Immature natural killer cell (primary cell): ENCODE data around the gene TENT4A. TPM values are rescaled to one million over a fixed set of nuclear protein-coding genes. Genes with fewer than 3 reads are reported as not detected.

Source experiments
- DNase-seq, 3 donors: peaks; one replicate each; pipeline ENCODE4 v3.0.0; 2022; ENCODE audit warnings: mixed read lengths in 1 of 3
- H3K27ac Mint-ChIP-seq, 6 donors: one replicate each; pipeline ENCODE4 v1.8.0; 2020; ENCODE audit warnings: mixed read lengths in 6 of 6, mild to moderate bottlenecking in 5 of 6, inconsistent platforms in 4 of 6, moderate library complexity in 3 of 6
- H3K27me3 Mint-ChIP-seq, 3 donors: one replicate each; pipeline ENCODE4 v1.8.0; 2020 to 2021; ENCODE audit warnings: low read depth in 3 of 3, mild to moderate bottlenecking in 3 of 3, mixed read lengths in 3 of 3, moderate library complexity in 3 of 3, inconsistent platforms in 1 of 3
- H3K36me3 Mint-ChIP-seq, 3 donors: one replicate each; pipeline ENCODE4 v1.8.0; 2020; ENCODE audit warnings: mixed read lengths in 3 of 3, inconsistent platforms in 2 of 3, mild to moderate bottlenecking in 2 of 3
- H3K4me1 Mint-ChIP-seq, 2 donors: one replicate each; pipeline ENCODE4 v1.8.0; 2020; ENCODE audit warnings: inconsistent platforms in 2 of 2, mild to moderate bottlenecking in 2 of 2, mixed read lengths in 2 of 2, moderate library complexity in 1 of 2
- H3K4me3 Mint-ChIP-seq, 5 donors: one replicate each; pipeline ENCODE4 v1.8.0; 2020; ENCODE audit warnings: mild to moderate bottlenecking in 5 of 5, mixed read lengths in 5 of 5, inconsistent platforms in 3 of 5, moderate library complexity in 3 of 5
- H3K9me3 Mint-ChIP-seq, 6 donors: one replicate each; pipeline ENCODE4 v1.8.0; 2020; ENCODE audit warnings: mild to moderate bottlenecking in 6 of 6, mixed read lengths in 6 of 6, inconsistent platforms in 4 of 6, moderate library complexity in 3 of 6
- polyA plus RNA-seq, 3 donors: library from polyadenylated mRNA; unstranded; fragments of 300-500 nt; fragmentation: Illumina TruSeq; gene quantifications; one replicate each; pipeline ENCODE4 v1.2.3, GENCODE V29; 2021

Gene TENT4A
- polyA plus RNA-seq, 3 donors from 2014 or later = 0.05 to 1.6 (median 0.84) TPM

- Mint-ChIP-seq H3K4me1 (peaks cover 57 to 72% of the 10 kb centered on the region in 2 donors), H3K9me3 (no peaks in the 10 kb centered on the region), H3K27ac (peak overlapping the region; percentile 26 to 75 (median 60)), H3K36me3 (no peaks in the 10 kb centered on the region), H3K4me3 (peak overlapping the region; percentile 85 to 87 (median 85)), H3K27me3 (peaks cover 4 to 27% (median 19%) of the 10 kb centered on the region in 3 donors)
- no peak for DNase-seq
Measured at GRCh38 chr5:6715758-6716628, 2.8 kb downstream of the TENT4A start.

GRCh38 chr5:6716629-6717149 is 3.5 kb downstream of the TENT4A start:
- Mint-ChIP-seq H3K36me3 (no peaks in the 10 kb centered on the region), H3K4me3 (peak overlapping the region; percentile 85 to 87 (median 85)), H3K27me3 (peaks cover 4 to 23% (median 19%) of the 10 kb centered on the region in 3 donors), H3K9me3 (no peaks in the 10 kb centered on the region), H3K4me1 (peaks cover 59 to 76% of the 10 kb centered on the region in 2 donors), H3K27ac (peak overlapping the region in 3 of 6 donors; percentile 57 to 75 (median 73))
- DNase-seq = no peak

DNA sequence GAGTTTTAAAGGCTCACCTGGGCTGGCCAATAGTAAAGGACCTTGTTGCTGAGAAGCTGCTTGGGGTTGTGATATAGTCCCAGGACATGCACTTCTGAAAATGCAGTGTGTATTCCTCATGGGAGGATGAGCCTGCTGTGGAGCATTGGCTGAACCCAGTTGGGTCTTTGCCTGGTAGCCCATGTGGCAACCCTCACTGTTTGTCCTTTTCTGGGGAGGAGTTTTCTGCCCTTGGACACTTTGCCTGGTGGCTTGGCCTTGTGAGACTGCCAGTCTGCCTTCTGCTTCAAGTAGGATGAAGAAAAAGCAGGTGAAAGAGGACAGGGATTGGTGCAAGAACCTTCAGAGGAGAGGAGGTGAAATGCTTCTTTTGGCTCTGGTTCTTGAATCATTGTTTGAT is 4.0 kb downstream of the TENT4A start:
- Mint-ChIP-seq H3K4me3 (no peak overlapping the region), H3K27ac (peak overlapping the region in 2 of 6 donors; percentile 6 to 20), H3K4me1 (peaks cover 59 to 76% of the 10 kb centered on the region in 2 donors), H3K36me3 (no peaks in the 10 kb centered on the region), H3K27me3 (peaks cover 6 to 17% (median 13%) of the 10 kb centered on the region in 3 donors), H3K9me3 (no peaks in the 10 kb centered on the region)
- DNase-seq = no peak

GRCh38 chr5:6717687-6718086 is 4.5 kb downstream of the TENT4A start:
- H3K4me1 Mint-ChIP-seq = peaks cover 62 to 80% of the 10 kb centered on the region in 2 donors
- H3K4me3 Mint-ChIP-seq = no peak overlapping the region
- peaks cover 6 to 13% (median 11%) of the 10 kb centered on the region in 3 donors for H3K27me3 Mint-ChIP-seq
- DNase-seq = no peak
- H3K9me3 Mint-ChIP-seq = no peaks in the 10 kb centered on the region
- peak overlapping the region in 1 of 6 donors; percentile 67 for H3K27ac Mint-ChIP-seq
- H3K36me3 Mint-ChIP-seq = no peaks in the 10 kb centered on the region

GRCh38 chr5:6718161-6718681 is 5.0 kb downstream of the TENT4A start:
- Mint-ChIP-seq H3K27me3 (peaks cover 3 to 10% (median 9%) of the 10 kb centered on the region in 3 donors), H3K36me3 (no peaks in the 10 kb centered on the region), H3K4me3 (no peak overlapping the region), H3K4me1 (peaks cover 66 to 86% of the 10 kb centered on the region in 2 donors), H3K27ac (peak overlapping the region in 2 of 6 donors; percentile 12 to 19), H3K9me3 (no peaks in the 10 kb centered on the region)
- no peak for DNase-seq

- Mint-ChIP-seq H3K27me3 (peaks cover 3 to 11% (median 9%) of the 10 kb centered on the region in 3 donors), H3K4me1 (peaks cover 71 to 90% of the 10 kb centered on the region in 2 donors), H3K36me3 (peaks cover 0 to 4% (median 0%) of the 10 kb centered on the region in 3 donors), H3K27ac (peak overlapping the region in 1 of 6 donors; percentile 4), H3K9me3 (no peaks in the 10 kb centered on the region), H3K4me3 (peak overlapping the region in 1 of 5 donors; percentile 7)
- no peak for DNase-seq
Measured at GRCh38 chr5:6718718-6719117, 5.5 kb downstream of the TENT4A start.

DNA sequence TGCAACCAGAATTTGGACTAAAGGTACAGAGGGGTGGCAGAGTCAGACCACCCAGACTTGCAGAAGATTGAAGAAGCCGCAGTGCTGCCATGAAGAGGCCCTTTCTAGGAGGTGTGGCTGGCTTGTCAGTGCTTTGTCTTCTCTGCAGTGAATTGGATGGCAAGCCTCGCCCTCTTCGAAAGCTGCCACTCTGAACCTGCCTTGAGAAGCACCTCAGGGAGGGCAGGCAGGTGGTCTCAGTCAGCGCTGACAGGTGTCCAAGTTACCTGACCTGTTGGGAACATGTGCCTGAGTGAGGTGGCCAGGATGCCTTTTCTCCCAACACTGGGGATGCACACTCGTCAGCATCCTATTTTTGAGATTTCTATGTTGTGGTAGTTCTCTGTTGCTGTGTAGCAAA is 6.2 kb downstream of the TENT4A start:
- Mint-ChIP-seq H3K4me3 (no peak overlapping the region), H3K9me3 (no peaks in the 10 kb centered on the region), H3K27me3 (peaks cover 3 to 11% (median 9%) of the 10 kb centered on the region in 3 donors), H3K36me3 (peaks cover 0 to 4% (median 0%) of the 10 kb centered on the region in 3 donors), H3K27ac (peak overlapping the region in 4 of 6 donors; percentile 2 to 65 (median 24)), H3K4me1 (peaks cover 78 to 97% of the 10 kb centered on the region in 2 donors)
- no peak for DNase-seq

- H3K9me3 Mint-ChIP-seq = no peaks in the 10 kb centered on the region
- peaks cover 75 to 97% of the 10 kb centered on the region in 2 donors for H3K4me1 Mint-ChIP-seq
- DNase-seq = no peak
- H3K36me3 Mint-ChIP-seq = peaks cover 0 to 4% (median 0%) of the 10 kb centered on the region in 3 donors
- H3K27ac Mint-ChIP-seq = peak overlapping the region in 3 of 6 donors; percentile 37 to 65 (median 45)
- H3K27me3 Mint-ChIP-seq = peaks cover 4 to 8% (median 5%) of the 10 kb centered on the region in 3 donors
- H3K4me3 Mint-ChIP-seq = no peak overlapping the region
Measured at GRCh38 chr5:6719896-6720560, 6.8 kb downstream of the TENT4A start.

- peaks cover 0 to 4% (median 0%) of the 10 kb centered on the region in 3 donors for H3K36me3 Mint-ChIP-seq
- peaks cover 72 to 95% of the 10 kb centered on the region in 2 donors for H3K4me1 Mint-ChIP-seq
- H3K27me3 Mint-ChIP-seq = peaks cover 2 to 8% (median 5%) of the 10 kb centered on the region in 3 donors
- no peak overlapping the region for H3K4me3 Mint-ChIP-seq
- DNase-seq = no peak
- H3K27ac Mint-ChIP-seq = peak overlapping the region in 1 of 6 donors; percentile 45
- no peaks in the 10 kb centered on the region for H3K9me3 Mint-ChIP-seq
Measured at GRCh38 chr5:6720561-6720921, 7.3 kb downstream of the TENT4A start.

- Mint-ChIP-seq H3K36me3 (peaks cover 0 to 4% (median 0%) of the 10 kb centered on the region in 3 donors), H3K4me1 (peaks cover 68 to 93% of the 10 kb centered on the region in 2 donors), H3K27ac (peak overlapping the region; percentile 54 to 88 (median 84)), H3K27me3 (peaks cover 2 to 6% (median 5%) of the 10 kb centered on the region in 3 donors), H3K4me3 (peak overlapping the region; percentile 55 to 85 (median 73)), H3K9me3 (no peaks in the 10 kb centered on the region)
- DNase-seq = no peak
Measured at GRCh38 chr5:6721442-6721841, 8.2 kb downstream of the TENT4A start.

DNA sequence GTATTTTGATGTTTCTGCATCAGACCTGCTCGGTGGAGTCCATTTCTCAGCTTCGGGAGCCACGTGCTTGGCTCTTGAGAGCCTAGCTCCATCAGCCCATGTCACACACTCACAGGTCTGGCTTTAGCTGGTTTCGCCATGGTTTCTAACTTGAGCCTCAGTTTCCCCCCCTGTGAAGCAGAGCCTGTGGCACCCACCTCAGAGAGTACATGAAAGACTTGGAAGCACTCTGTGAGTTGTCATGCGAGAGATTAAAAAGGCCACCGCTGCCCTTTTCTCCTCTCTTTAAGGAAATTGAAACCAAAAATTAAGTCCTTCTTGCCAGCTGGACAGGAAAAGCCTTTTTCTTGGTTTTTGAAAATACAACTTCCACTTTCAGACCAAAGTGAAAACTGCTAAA is 8.8 kb downstream of the TENT4A start:
- DNase-seq = peak in 1 of 3 donors; percentile 20

DNA sequence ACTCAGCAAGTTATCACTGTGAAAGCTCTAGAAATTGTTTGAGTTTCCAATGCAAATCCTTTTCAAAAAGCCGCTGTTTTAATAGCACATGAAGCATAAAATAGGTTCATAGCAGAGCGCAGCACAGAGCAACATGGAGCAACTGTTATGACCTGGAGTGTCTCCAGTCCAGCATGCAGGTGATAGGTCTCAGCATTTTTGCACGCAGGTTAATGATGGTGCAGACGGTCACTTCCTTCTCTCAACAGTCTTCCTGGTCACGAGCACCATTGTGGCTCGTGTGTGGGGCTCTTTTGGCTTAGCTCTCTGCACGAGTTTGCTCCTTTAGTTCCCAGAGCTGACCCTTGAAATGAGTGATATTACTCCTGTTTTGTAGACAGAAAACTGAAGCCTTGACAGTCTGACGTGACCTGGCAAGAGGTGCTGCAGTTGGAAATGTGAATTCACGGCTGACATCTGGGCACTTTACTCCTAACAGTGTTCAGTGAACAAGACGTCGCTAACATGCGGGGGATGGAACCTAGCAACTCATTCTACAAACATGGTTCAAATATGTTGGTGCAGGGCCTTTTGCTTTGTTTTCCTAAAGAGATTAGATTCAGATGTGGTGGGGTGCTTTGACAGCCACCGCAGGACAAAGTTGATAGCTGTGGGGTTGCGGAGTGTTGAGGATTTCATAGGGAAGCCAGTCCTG is 10.0 kb downstream of the TENT4A start:
- H3K27me3 Mint-ChIP-seq = peaks cover 0 to 6% (median 5%) of the 10 kb centered on the region in 3 donors
- no peak for DNase-seq
- H3K9me3 Mint-ChIP-seq = no peaks in the 10 kb centered on the region
- peak overlapping the region in 5 of 6 donors; percentile 8 to 82 (median 36) for H3K27ac Mint-ChIP-seq
- peaks cover 0 to 4% (median 3%) of the 10 kb centered on the region in 3 donors for H3K36me3 Mint-ChIP-seq
- peaks cover 65 to 92% of the 10 kb centered on the region in 2 donors for H3K4me1 Mint-ChIP-seq
- H3K4me3 Mint-ChIP-seq = peak overlapping the region in 4 of 5 donors; percentile 6 to 78 (median 43)

More for the DNA sequence above, 8.8 kb downstream of the TENT4A start:
- H3K27me3 Mint-ChIP-seq = peaks cover 0 to 6% (median 5%) of the 10 kb centered on the region in 3 donors
- peak overlapping the region; percentile 38 to 85 (median 73) for H3K4me3 Mint-ChIP-seq
- peak overlapping the region; percentile 54 to 88 (median 84) for H3K27ac Mint-ChIP-seq
- no peaks in the 10 kb centered on the region for H3K9me3 Mint-ChIP-seq
- peaks cover 67 to 93% of the 10 kb centered on the region in 2 donors for H3K4me1 Mint-ChIP-seq
- H3K36me3 Mint-ChIP-seq = peaks cover 0 to 4% (median 2%) of the 10 kb centered on the region in 3 donors
